ENCODE data around the gene DAAM1. TPM values are rescaled to one million over a fixed set of nuclear protein-coding genes. Genes with fewer than 3 reads are reported as not detected.

The DAAM1 gene
- polyA plus RNA-seq, 1 donor (not counting 4 experiments of a cell fraction or from before 2014, with no cell fraction given) = 44.6 TPM

DNA sequence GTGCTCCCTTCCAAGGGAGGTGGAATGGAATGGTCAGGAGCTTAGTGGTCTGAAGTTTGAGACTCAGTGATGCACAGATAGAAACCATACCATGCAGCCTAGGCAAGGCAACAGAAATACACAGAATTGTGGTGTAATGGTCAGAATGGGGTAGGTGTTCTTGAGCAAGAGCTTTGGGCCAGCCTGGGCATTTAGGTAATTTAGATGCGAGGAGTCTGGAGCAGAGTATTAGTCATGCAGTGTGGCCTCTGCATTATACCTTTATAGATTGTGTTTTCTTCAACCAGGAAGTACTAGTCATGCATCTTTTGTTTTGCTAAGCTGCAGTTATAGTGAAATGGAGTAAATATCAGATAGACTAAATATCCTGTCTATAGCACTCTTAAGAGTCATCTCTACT is 118.3 kb downstream of the DAAM1 start:
- peak; percentile 23 for DNase-seq (ENCODE audit: low read depth, low spot score)
- FAIRE-seq = peak; percentile 92

GRCh38 chr14:59308086-59308485 is 119.6 kb downstream of the DAAM1 start:
- no peak overlapping the region for H3K4me3 ChIP-seq (ENCODE audit: control insufficient read depth in 2 of 3, extremely low read depth in 1 of 3, insufficient read depth in 2 of 3, low read depth in 1 of 3, low read length in 3 of 3)
- no peaks in the 10 kb centered on the region for H4K20me1 ChIP-seq (ENCODE audit: control insufficient read depth, extremely low read depth, insufficient read depth, low read length)
- no peaks in the 10 kb centered on the region for H3K36me3 ChIP-seq (ENCODE audit: control insufficient read depth in 2 of 2, extremely low read depth in 1 of 2, insufficient read depth in 2 of 2, low read length in 2 of 2)
- H3K27me3 ChIP-seq (ENCODE audit: control insufficient read depth, extremely low read depth, insufficient read depth, low read length) = no peaks in the 10 kb centered on the region
- no peak overlapping the region for H2AFZ ChIP-seq (ENCODE audit: control insufficient read depth, low read length)
- FAIRE-seq (no peak), DNase-seq (ENCODE audit: low read depth, low spot score) (no peak)
- no peak overlapping the region for H3K9ac ChIP-seq (ENCODE audit: control insufficient read depth, extremely low read depth, insufficient read depth, low read length)
- peaks cover 36% of the 10 kb centered on the region for H3K4me1 ChIP-seq (ENCODE audit: control insufficient read depth, extremely low read depth, insufficient read depth, low read length)
- peaks cover 7% of the 10 kb centered on the region for H3K79me2 ChIP-seq (ENCODE audit: control insufficient read depth, insufficient read depth, low read length)
- H3K27ac ChIP-seq (ENCODE audit: control insufficient read depth, insufficient read depth, low read length) = no peak overlapping the region
- H3K4me2 ChIP-seq (ENCODE audit: control insufficient read depth, extremely low read depth, insufficient read depth, low read depth, low read length) = no peak overlapping the region
- H3K9me1 ChIP-seq (ENCODE audit: control insufficient read depth, extremely low read depth, insufficient read depth, low read length) = no peaks in the 10 kb centered on the region
- no peaks in the 10 kb centered on the region for H3K9me3 ChIP-seq (ENCODE audit: control insufficient read depth, low read depth, low read length)
- dilution Hi-C loops (cut with MboI; ENCODE audit: extremely low pct_ligation_motif_present, low sequenced_read_pairs) = no loop called here
- no peak for TF ChIP-seq EZH2 (IDR thresholded peaks at IDR 0.05; ENCODE audit: low read length)
- TF ChIP-seq, protein P1, sequence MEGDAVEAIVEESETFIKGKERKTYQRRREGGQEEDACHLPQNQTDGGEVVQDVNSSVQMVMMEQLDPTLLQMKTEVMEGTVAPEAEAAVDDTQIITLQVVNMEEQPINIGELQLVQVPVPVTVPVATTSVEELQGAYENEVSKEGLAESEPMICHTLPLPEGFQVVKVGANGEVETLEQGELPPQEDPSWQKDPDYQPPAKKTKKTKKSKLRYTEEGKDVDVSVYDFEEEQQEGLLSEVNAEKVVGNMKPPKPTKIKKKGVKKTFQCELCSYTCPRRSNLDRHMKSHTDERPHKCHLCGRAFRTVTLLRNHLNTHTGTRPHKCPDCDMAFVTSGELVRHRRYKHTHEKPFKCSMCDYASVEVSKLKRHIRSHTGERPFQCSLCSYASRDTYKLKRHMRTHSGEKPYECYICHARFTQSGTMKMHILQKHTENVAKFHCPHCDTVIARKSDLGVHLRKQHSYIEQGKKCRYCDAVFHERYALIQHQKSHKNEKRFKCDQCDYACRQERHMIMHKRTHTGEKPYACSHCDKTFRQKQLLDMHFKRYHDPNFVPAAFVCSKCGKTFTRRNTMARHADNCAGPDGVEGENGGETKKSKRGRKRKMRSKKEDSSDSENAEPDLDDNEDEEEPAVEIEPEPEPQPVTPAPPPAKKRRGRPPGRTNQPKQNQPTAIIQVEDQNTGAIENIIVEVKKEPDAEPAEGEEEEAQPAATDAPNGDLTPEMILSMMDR (optimal IDR thresholded peaks at IDR 0.05 in 1 of 3, IDR thresholded peaks at IDR 0.05 in 1 of 3, conservative IDR thresholded peaks at IDR 0.05 in 1 of 3; ENCODE audit: extremely low read depth in 1 of 3, insufficient read depth in 2 of 3, low read length in 3 of 3) = no peak

More for the DNA sequence above, 118.3 kb downstream of the DAAM1 start:
- Histone ChIP-seq H3K27me3 (ENCODE audit: control insufficient read depth, extremely low read depth, insufficient read depth, low read length) (no peaks in the 10 kb centered on the region), H3K4me2 (ENCODE audit: control insufficient read depth, extremely low read depth, insufficient read depth, low read depth, low read length) (peak overlapping the region; percentile 50), H3K9ac (ENCODE audit: control insufficient read depth, extremely low read depth, insufficient read depth, low read length) (no peak overlapping the region), H2AFZ (ENCODE audit: control insufficient read depth, low read length) (no peak overlapping the region), H3K4me1 (ENCODE audit: control insufficient read depth, extremely low read depth, insufficient read depth, low read length) (peaks cover 41% of the 10 kb centered on the region), H3K9me1 (ENCODE audit: control insufficient read depth, extremely low read depth, insufficient read depth, low read length) (no peaks in the 10 kb centered on the region), H3K36me3 (ENCODE audit: control insufficient read depth in 2 of 2, extremely low read depth in 1 of 2, insufficient read depth in 2 of 2, low read length in 2 of 2) (no peaks in the 10 kb centered on the region), H3K27ac (ENCODE audit: control insufficient read depth, insufficient read depth, low read length) (peak overlapping the region; percentile 47), H3K4me3 (ENCODE audit: control insufficient read depth in 2 of 3, extremely low read depth in 1 of 3, insufficient read depth in 2 of 3, low read depth in 1 of 3, low read length in 3 of 3) (peak overlapping the region in 1 of 3 experiments; percentile 7), H3K79me2 (ENCODE audit: control insufficient read depth, insufficient read depth, low read length) (peaks cover 7% of the 10 kb centered on the region), H3K9me3 (ENCODE audit: control insufficient read depth, low read depth, low read length) (no peaks in the 10 kb centered on the region), H4K20me1 (ENCODE audit: control insufficient read depth, extremely low read depth, insufficient read depth, low read length) (no peaks in the 10 kb centered on the region)
- TF ChIP-seq, protein P1 (optimal IDR thresholded peaks at IDR 0.05 in 1 of 3, IDR thresholded peaks at IDR 0.05 in 1 of 3, conservative IDR thresholded peaks at IDR 0.05 in 1 of 3; ENCODE audit: extremely low read depth in 1 of 3, insufficient read depth in 2 of 3, low read length in 3 of 3) = no peak
- TF ChIP-seq EZH2 (IDR thresholded peaks at IDR 0.05; ENCODE audit: low read length) = no peak
- dilution Hi-C loops (cut with MboI; ENCODE audit: extremely low pct_ligation_motif_present, low sequenced_read_pairs) = no loop called here
